ENCODE measurements around the gene FYN.

Gene FYN

DNA sequence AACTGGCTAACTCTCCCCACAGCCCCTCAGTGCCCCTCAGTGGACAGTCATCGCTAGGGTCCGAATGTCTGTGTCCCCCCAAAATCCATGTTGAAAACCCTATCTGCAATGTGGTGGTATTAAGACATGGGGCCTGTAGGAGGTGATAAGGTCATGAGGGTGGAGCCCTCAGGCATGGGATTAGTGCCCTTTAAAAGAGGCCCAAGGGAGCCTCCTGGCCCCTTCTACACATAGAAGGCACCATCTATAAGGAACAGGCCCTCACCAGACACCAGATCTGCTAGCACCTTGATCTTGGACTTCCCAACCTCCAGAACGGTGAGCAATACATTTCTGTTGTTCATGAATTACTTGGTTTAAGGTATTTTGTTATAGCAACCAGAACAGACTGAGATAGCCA is 260.9 kb downstream of the FYN start:
- no peak for DNase-seq

DNA sequence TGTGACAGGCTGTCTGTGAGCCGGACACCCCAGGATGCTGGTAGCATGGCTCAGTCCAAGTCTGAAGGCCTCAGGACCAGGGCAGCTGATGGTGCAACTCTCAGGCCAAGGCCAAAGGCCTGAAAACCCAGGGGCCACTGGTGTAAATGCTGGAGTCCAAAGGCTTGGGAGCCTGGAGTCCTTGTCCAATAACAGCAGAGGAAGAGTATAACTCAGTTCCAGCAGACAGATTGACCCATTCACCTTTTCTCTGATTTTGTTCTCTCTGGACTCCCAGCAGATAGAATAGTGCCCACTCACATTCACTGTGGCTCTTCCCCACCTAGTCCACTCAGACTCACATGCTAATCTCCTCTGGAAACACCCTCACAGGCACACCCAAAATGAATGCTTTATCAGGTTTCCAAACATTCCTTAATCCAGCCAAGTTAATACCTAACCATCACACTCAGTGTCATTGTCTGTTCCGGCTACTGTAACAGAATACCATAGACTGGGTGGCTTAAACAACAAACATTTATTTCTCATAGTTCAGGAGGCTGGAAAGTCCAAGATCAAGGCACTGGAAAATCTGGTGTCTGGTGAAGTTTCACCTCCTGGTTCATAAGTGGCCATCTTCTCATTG is 262.6 kb downstream of the FYN start:
- no peak for DNase-seq

Data from cortex of kidney (tissue), 1 donor.